Activated CD8-positive, alpha-beta memory T cell treated with anti-CD3 and anti-CD28 coated beads, Interleukin-2, amount 50 U/mL, for 1 hour (primary cell): ENCODE data around the gene LAMC3.

Experiments
- DNase-seq: peaks from one replicate; pipeline ENCODE4 v3.0.0-alpha.2; 2020; ENCODE audit errors: extremely low read depth

The LAMC3 gene

DNA sequence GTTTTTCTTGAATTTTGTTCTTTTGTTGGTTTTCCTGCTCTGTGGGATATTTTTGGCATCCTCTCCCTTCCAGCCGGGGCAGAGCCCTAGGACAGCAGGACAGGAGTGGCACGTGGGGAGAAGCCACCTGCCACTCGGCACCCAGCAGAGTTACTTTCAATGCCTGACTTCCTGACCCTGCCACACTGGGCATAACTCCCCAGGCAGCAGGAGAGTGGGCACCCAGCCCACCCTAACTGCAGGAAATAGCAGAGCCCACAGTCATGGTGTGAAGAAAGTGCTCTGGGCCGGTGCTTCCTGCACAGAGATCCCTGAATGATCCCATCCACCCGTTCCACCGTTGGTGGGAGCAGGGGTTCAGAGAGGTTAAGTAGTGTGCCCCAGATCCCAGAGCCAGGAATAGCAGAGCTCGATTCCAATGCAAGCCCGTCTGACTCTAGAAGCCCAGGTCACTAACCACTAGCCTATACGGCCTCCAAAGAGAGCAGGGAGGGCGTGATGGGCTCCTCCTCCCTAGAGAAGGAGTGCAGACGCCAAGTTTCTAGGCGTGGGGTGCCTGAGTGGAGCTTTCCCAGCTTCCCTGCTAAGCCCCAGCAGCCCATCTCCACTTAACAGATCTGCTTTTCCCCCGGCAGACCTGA, 108.3 kb downstream of the LAMC3 start:
- DNase-seq = no peak

DNA sequence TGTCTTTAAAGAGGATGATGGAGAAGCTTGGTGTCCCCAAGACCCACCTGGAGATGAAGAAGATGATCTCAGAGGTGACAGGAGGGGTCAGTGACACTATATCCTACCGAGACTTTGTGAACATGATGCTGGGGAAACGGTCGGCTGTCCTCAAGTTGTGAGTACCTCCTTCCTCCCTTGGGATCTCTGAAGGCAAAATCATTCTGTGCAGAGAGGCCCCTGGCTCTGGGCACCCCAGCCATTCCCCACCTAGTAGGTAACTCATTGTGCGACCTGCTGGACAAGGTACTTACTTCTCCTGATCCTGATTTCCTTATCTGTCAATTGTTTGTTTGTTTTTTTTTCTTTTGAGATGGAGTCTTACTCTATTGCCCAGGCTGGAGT, 108.8 kb downstream of the LAMC3 start:
- DNase-seq = no peak

DNA sequence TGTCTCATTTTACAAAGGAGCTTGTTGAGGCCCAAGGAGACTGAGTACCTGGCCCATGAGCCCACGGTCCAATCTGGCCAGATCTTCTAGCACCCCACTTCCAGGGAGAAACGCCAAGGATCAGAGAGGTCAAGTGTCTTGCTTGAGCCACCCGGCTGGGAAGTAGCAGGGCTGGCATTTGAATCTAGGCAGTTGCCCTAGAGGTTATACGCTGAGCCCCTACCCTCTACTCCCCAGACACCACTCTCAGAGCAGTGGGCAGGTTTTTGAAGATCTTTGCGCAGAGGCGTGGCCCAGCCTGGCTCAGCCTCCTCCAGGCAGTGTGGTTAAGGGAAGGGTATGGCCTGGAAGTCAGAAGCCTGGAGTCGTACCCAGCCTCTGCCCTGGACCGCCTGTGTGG, 110.6 kb downstream of the LAMC3 start:
- no peak for DNase-seq

DNA sequence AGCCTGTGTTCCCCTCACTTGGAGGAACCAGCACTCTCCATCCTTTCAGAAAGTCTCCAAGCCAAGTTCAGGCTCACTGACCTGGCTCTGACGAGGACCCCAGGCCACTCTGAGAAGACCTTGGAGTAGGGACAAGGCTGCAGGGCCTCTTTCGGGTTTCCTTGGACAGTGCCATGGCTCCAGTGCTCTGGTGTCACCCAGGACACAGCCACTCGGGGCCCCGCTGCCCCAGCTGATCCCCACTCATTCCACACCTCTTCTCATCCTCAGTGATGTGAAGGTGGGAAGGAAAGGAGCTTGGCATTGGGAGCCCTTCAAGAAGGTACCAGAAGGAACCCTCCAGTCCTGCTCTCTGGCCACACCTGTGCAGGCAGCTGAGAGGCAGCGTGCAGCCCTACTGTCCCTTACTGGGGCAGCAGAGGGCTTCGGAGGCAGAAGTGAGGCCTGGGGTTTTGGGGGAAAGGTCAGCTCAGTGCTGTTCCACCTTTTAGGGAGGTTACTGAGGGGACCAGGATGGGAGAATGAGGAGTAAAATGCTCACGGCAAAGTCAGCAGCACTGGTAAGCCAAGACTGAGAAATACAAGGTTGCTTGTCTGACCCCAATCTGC, 111.8 kb downstream of the LAMC3 start:
- no peak for DNase-seq

DNA sequence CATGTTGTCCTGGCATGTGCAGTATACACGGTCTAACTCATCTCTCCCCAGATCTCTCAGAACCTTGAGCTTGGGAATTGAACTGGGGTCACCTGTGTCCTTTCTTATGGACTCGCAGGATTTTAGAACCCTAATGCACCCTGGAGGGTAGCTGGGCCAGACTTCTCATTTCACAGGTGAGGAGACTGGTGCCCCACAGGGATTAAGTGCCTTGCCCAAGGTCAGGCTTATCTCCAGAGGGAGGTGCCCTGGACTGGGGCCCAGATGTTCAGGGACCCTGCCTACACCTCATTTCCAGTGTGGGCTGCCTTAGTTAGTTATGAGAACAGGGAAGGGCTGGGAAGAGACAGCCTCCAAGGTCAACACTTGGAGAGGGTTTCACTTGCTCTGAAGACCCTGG, 112.4 kb downstream of the LAMC3 start:
- DNase-seq = no peak

DNA sequence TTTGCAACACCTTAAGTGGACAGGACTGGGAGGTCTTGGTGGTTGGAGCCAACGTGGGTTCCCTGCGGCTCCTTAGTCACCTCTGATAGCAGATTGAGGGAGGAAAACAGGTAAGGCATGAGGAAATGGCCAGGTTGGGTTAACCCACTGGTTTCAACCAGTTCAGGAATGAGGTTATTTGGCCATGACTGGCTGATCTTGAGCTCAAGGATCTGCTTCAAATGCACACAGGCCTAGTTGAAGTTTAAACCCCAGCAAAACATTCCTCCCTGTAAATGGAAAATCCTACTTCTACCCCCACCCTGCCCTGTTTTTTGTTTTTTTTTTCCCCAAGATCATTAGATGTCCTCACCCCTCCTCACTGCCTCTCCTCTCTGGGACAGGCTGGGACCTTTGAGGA, 113.2 kb downstream of the LAMC3 start:
- DNase-seq = no peak

DNA sequence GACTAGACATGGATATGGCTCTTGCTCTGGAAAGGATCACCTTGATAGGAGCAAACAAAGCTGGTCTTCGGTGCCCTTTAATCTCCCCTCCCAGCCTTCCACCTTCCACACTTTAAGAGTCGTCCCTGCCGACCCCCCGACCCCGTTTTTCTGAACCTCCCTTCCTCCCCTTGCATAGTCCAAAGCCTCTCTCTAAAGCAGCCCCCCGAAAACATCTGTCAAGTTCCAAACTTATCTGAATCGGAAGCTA, 116.0 kb downstream of the LAMC3 start:
- DNase-seq = no peak

DNA sequence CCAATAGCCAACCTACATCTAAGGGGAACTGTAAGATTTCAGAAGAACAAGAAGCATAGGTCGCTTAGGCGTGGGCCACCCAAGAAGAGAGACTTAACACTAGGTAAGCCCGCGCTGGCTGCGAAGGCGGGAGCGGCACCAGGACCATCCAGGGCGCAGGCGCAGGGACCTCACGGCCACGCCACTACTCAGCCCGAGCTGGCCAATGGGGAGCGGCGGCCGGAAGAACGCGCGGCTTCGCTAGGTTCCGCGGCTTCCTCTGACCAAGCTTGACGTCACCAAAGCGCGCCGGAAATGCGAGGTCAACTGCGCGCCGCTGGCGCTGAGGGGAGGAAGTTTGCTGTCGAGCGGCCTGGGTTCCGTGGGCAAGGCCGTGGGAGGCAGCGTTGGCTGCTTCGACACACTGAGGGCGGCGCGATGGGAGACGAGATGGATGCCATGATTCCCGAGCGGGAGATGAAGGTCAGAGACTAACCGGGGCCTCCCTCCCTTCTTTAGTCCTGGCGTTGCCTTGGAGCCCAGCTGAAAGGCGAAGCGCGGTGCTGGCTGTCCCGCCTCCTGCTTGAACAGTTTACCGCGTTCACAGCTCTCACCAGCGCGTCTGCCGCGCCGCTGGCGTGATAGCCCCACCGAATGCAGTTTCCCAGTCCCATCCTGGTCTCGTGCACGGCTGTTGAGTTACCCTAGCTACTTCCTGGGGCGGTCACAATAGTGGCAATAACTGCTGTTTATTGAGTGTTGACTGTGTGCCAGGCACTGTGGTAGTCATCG, 116.5 kb downstream of the LAMC3 start, which contains the start of gene NUP214:
TSS of gene NUP214 (plus strand) at position 299 of the 771 bp plus-strand sequence. CDS start at position 418, 119 bp downstream.
- peak; percentile 98 for DNase-seq

DNA sequence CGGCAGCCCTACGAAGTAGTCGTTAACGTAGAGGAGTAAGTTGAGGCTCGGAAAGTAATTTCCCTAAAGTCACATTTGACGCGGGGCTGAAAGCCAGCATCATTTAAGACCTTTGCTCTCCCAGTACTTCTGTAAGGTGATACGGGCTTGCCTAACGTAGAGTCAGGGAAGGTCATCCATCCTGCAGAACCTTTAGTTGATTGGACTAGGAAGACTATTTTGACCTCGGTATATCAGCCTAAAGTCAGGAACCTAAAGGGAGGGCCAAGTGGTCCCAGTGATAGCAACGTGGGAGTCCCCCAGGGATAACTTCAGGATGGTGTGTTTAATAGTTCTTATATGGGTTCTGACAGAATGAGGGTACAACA, 117.1 kb downstream of the LAMC3 start:
- DNase-seq = no peak

DNA sequence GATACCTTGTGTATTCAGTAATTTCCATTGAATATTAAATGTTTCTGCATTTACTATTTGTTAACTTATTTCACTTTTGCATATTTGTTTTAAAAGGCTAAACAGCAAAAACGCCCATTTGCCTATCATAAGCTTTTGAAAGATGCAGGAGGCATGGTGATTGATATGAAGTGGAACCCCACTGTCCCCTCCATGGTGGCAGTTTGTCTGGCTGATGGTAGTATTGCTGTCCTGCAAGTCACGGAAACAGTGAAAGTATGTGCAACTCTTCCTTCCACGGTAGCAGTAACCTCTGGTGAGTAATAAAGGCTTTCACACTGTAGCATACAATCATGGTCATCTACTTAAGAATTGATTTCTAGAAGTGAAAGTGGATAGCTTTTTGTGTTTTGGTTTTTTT, 120.2 kb downstream of the LAMC3 start:
- no peak for DNase-seq

DNA sequence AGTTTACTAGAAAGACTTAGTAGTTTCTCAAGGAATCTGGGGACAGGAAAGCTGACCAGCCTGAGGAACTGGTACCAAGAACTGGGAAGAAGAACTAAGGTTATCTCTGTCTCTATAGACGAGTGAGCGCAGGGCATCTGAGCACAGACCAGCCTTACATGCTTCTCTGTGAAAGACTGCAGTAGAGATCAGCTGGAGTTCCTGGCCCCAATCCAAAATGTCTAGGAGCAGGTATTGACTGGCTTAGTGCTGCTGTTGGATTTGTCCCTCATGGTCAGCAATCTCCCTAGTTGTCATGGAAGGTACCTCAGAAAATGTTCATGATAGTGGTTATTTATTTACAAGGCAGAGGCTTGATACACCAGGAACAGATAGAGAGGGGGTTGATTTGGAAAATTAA, 129.7 kb downstream of the LAMC3 start:
- DNase-seq = no peak

DNA sequence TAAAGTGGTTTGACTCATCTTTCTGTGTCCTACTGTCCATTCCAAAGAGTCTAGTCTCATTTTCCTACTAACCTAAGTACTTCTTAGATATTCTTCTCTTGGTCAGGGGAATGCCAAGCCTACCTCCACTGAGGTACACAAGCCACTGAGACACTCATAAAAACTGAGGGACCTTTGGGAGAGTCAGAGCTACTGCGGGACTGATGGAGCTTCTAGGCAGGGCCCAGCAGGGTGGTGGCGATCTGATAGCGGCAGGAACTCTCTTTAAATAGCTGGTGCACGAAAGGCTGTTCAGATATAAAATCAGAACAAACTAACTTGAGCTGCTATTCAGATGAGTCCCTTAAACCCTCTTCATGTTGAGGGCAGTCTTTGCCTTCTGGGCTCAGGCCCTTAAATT, 131.1 kb downstream of the LAMC3 start:
- no peak for DNase-seq

DNA sequence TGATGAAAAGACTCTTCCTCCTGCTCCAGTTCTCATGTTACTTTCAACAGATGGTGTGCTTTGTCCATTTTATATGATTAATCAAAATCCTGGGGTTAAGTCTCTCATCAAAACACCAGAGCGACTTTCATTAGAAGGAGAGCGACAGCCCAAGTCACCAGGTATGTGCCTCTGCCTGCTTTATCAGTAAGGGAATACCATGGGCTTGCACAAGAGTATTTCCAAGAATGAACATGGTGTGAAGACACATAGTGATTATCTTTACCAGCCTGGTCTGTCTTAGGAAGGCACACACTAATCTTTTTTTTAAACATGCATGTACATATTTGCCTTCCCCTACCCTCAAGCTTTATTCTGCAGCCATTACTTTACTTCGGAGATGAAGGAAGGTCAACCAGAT, 131.6 kb downstream of the LAMC3 start:
- no peak for DNase-seq

DNA sequence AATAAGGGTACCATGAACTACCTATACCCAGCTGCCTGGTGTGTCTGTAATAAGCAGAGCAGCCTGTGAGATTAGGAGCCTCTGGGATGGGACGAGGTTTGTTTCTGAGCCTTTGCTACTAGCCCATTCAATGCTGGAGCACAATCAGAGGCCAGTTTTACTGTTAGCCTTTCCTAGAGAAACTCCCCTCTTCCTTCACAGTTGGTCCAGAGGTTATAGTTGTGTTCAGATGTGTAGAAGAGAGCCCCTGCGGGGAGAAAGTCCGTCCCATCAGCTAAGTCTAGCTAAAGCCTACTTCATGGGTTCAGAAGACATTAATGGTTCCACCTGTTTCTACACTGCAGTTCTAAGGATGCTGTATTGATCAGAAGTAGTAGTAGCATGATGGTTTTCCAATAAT, 133.2 kb downstream of the LAMC3 start:
- DNase-seq = no peak
